IMR-90 (cell line): ENCODE measurements around the gene KCNQ2. TPM values are rescaled to one million over a fixed set of nuclear protein-coding genes. Genes with fewer than 3 reads are reported as not detected.
A peak's percentile ranks its signal among the peaks of the same experiment; 100 is the strongest.

ENCODE experiments used
- ATAC-seq: fragments of 200-7000 bp; cut with Tn5 transposase; 2 replicates; pipeline ENCODE4 v1.9.1; 2020; ENCODE audit warnings: low read depth, mild to moderate bottlenecking, moderate library complexity
- BruUV-seq: library from RNA; stranded (reverse); fragments of 400-500 nt; replicated peaks from 2 replicates; lab custom pipeline; 2021; lab: Mats Ljungman, UMichigan
- CTCF ChIA-PET: fragments of 300-600 bp; formaldehyde crosslinking; extraction: SDS; loops from one replicate; lab custom pipeline; 2021; ENCODE audit warnings: antibody characterized with exemption; lab: Yijun Ruan, JAX
- POLR2A ChIA-PET: fragments of 300-600 bp; sonication (Branson Sonifier 250); formaldehyde crosslinking; loops from one replicate; lab custom pipeline; 2022; ENCODE audit warnings: antibody characterized with exemption; ENCODE audit not compliant: unreplicated experiment; lab: Charles Lee
- DNase-seq: peaks from one replicate; pipeline ENCODE4 v3.0.0; 2013
- H2AFZ ChIP-seq: replicated peaks from 2 replicates; pipeline ENCODE3; 2013; ENCODE audit warnings: low read length, mild to moderate bottlenecking; ENCODE audit not compliant: poor library complexity
- H2AK5ac ChIP-seq: 2 replicates; pipeline ENCODE4 v1.6.1; 2013; ENCODE audit warnings: low read depth, low read length, inconsistent platforms
- H2AK9ac ChIP-seq: replicated peaks from 2 replicates; pipeline ENCODE3; 2013; ENCODE audit warnings: mild to moderate bottlenecking, low read depth, low read length, moderate library complexity; ENCODE audit not compliant: poor library complexity
- H2BK120ac ChIP-seq: 2 replicates; pipeline ENCODE4 v1.6.1; 2013; ENCODE audit warnings: low read depth, low read length, inconsistent platforms
- H2BK15ac ChIP-seq: 3 replicates; pipeline ENCODE4 v1.6.1; 2013; ENCODE audit warnings: low read depth, low read length, inconsistent platforms
- H2BK20ac ChIP-seq: 2 replicates; pipeline ENCODE4 v1.6.1; 2013; ENCODE audit warnings: low read depth, mild to moderate bottlenecking, inconsistent platforms, low read length, moderate library complexity
- H2BK5ac ChIP-seq: 2 replicates; pipeline ENCODE4 v1.6.1; 2013; ENCODE audit warnings: mild to moderate bottlenecking, low read depth, low read length, inconsistent platforms; ENCODE audit not compliant: poor library complexity, severe bottlenecking
- H3K14ac ChIP-seq: replicated peaks from 2 replicates; pipeline ENCODE4 v1.6.1; 2013; ENCODE audit warnings: low read depth, low read length, inconsistent platforms
- H3K18ac ChIP-seq: 2 replicates; pipeline ENCODE4 v1.6.1; 2013; ENCODE audit warnings: low read depth, low read length, control low read depth
- H3K23ac ChIP-seq: 2 replicates; pipeline ENCODE4 v1.6.1; 2013; ENCODE audit warnings: low read depth, low read length, inconsistent platforms
- H3K27ac ChIP-seq: 2 replicates; pipeline ENCODE4 v1.5.1; 2013; ENCODE audit warnings: mild to moderate bottlenecking, control low read depth, low read length; ENCODE audit not compliant: insufficient read depth
- H3K27me3 ChIP-seq: 2 replicates; pipeline ENCODE4 v1.6.1; 2013; ENCODE audit warnings: low read length; ENCODE audit not compliant: control insufficient read depth, insufficient read depth
- H3K36me3 ChIP-seq: 2 replicates; pipeline ENCODE4 v1.6.1; 2013; ENCODE audit warnings: low read length, mixed read lengths; ENCODE audit not compliant: control insufficient read depth, insufficient read depth
- H3K4ac ChIP-seq: 2 replicates; pipeline ENCODE4 v1.6.1; 2013; ENCODE audit warnings: low read depth, low read length, inconsistent platforms
- H3K4me1 ChIP-seq: 2 replicates; pipeline ENCODE4 v1.6.1; 2013; ENCODE audit warnings: low read length, mixed read lengths; ENCODE audit not compliant: control insufficient read depth, insufficient read depth
- H3K4me2 ChIP-seq: 2 replicates; pipeline ENCODE4 v1.6.1; 2013; ENCODE audit warnings: low read depth, mild to moderate bottlenecking, control low read depth, low read length, moderate library complexity
- H3K4me3 ChIP-seq: 2 replicates; pipeline ENCODE4 v1.5.1; 2013; ENCODE audit warnings: low read depth, mild to moderate bottlenecking, control low read depth, low read length, moderate library complexity; ENCODE audit not compliant: insufficient read depth
- H3K56ac ChIP-seq: 2 replicates; pipeline ENCODE4 v1.6.1; 2013; ENCODE audit warnings: low read length, inconsistent platforms; ENCODE audit not compliant: insufficient read depth; ENCODE audit errors: extremely low read depth
- H3K79me1 ChIP-seq, 2 experiments: 2 replicates each; pipeline ENCODE4 v1.6.1; 2013; ENCODE audit warnings: low read length in 2 of 2, inconsistent platforms in 1 of 2, low read depth in 1 of 2
- H3K9ac ChIP-seq: 2 replicates; pipeline ENCODE4 v1.6.1; 2013; ENCODE audit warnings: low read depth, low read length, control low read depth
- H3K9me1 ChIP-seq: 2 replicates; pipeline ENCODE4 v1.6.1; 2013; ENCODE audit warnings: low read length, inconsistent platforms; ENCODE audit not compliant: insufficient read depth
- H3K9me3 ChIP-seq: 2 replicates; pipeline ENCODE4 v1.6.1; 2013; ENCODE audit warnings: low read length; ENCODE audit not compliant: control insufficient read depth, insufficient read depth
- H4K20me1 ChIP-seq: 2 replicates; pipeline ENCODE4 v1.6.1; 2013; ENCODE audit warnings: low read length, inconsistent platforms; ENCODE audit not compliant: insufficient read depth
- H4K5ac ChIP-seq: 2 replicates; pipeline ENCODE4 v1.6.1; 2013; ENCODE audit warnings: mild to moderate bottlenecking, low read depth, low read length, control low read depth
- H4K8ac ChIP-seq, 2 experiments: 2 replicates each; pipeline ENCODE4 v1.6.1; 2013; ENCODE audit warnings: low read depth in 2 of 2, low read length in 2 of 2, control low read depth in 1 of 2, inconsistent platforms in 1 of 2
- H4K91ac ChIP-seq: 2 replicates; pipeline ENCODE4 v1.6.1; 2013; ENCODE audit warnings: low read depth, low read length, inconsistent platforms; ENCODE audit not compliant: insufficient read depth
- BHLHE40 ChIP-seq: fragments of 150-350 bp; IDR thresholded peaks from 2 replicates; pipeline ENCODE4 v1.6.1; 2016; ENCODE audit warnings: mild to moderate bottlenecking, low read depth, low read length
- CEBPB ChIP-seq: IDR thresholded peaks from 2 replicates; pipeline ENCODE4 v1.6.1; 2012; ENCODE audit warnings: low read depth, low read length, improper control_type of control experiment
- CHD1 ChIP-seq: IDR thresholded peaks from 2 replicates; pipeline ENCODE4 v1.6.1; 2012; ENCODE audit warnings: low read depth, low read length, improper control_type of control experiment
- FOS ChIP-seq: fragments of 150-350 bp; IDR thresholded peaks from 2 replicates; pipeline ENCODE4 v1.6.1; 2016; ENCODE audit warnings: low read depth, low read length
- MAFK ChIP-seq: IDR thresholded peaks from 2 replicates; pipeline ENCODE4 v1.6.1; 2012; ENCODE audit warnings: low read depth, low read length, improper control_type of control experiment
- MAZ ChIP-seq: IDR thresholded peaks from 2 replicates; pipeline ENCODE4 v1.6.1; 2012; ENCODE audit warnings: low read depth, mild to moderate bottlenecking, low read length, improper control_type of control experiment, moderate library complexity, borderline replicate concordance
- MXI1 ChIP-seq: IDR thresholded peaks from 2 replicates; pipeline ENCODE4 v1.6.1; 2012; ENCODE audit warnings: low read depth, mild to moderate bottlenecking, low read length, moderate library complexity, borderline replicate concordance
- NFE2L2 ChIP-seq: fragments of 150-350 bp; IDR thresholded peaks from 2 replicates; pipeline ENCODE4 v1.6.1; 2016; ENCODE audit warnings: low read depth, mild to moderate bottlenecking, low read length
- POLR2A ChIP-seq: IDR thresholded peaks from 2 replicates; pipeline ENCODE4 v1.6.1; 2012; ENCODE audit warnings: mild to moderate bottlenecking, low read depth, low read length
- RAD21 ChIP-seq: IDR thresholded peaks from 2 replicates; pipeline ENCODE4 v1.6.1; 2012; ENCODE audit warnings: low read length, improper control_type of control experiment
- RCOR1 ChIP-seq: IDR thresholded peaks from 2 replicates; pipeline ENCODE4 v1.6.1; 2012; ENCODE audit warnings: mild to moderate bottlenecking, low read length, improper control_type of control experiment; ENCODE audit not compliant: insufficient replicate concordance
- RFX5 ChIP-seq: IDR thresholded peaks from 2 replicates; pipeline ENCODE4 v1.8.0; 2012; ENCODE audit warnings: low read depth, mild to moderate bottlenecking, low read length, moderate library complexity
- SMC3 ChIP-seq: fragments of 150-350 bp; IDR thresholded peaks from 2 replicates; pipeline ENCODE4 v1.6.1; 2016; ENCODE audit warnings: low read depth, mild to moderate bottlenecking, antibody characterized with exemption, low read length, moderate library complexity
- whole genome bisulfite sequencing, 2 experiments: methylation state at CpG; one replicate each; pipeline versions ENCODE4 v1.1.5 to v1.1.7; 2013; ENCODE audit warnings: missing lambda C conversion rate in 2 of 2; ENCODE audit not compliant: insufficient read length in 1 of 2; ENCODE audit errors: extremely low coverage in 2 of 2; 5-methylcytosine and 5-hydroxymethylcytosine counted together
- dilution Hi-C: fragments of 300-500 bp; cut with HindIII; formaldehyde crosslinking; loops from one replicate; pipeline ENCODE4 v1.14.3; 2018; ENCODE audit warnings: low sequenced_read_pairs; ENCODE audit not compliant: unreplicated experiment
- in situ Hi-C: fragments of 300-500 bp; cut with MboI; formaldehyde crosslinking; loops from 3 replicates; pipeline ENCODE4 v1.14.3; 2019; ENCODE audit warnings: low sequenced_read_pairs, inconsistent platforms, mixed read lengths
- intact Hi-C: fragments of 100-400 bp; cut with micrococcal nuclease; formaldehyde crosslinking; loops from 2 replicates; pipeline ENCODE4 v1.10.0; 2022
- polyA plus RNA-seq, 3 experiments: library from polyadenylated mRNA; depleted of rRNA; stranded (reverse); fragments of >200 nt; gene quantifications; 2 replicates each; pipeline ENCODE4 v1.2.3, GENCODE V29; 2012; ENCODE audit warnings: low replicate concordance in 1 of 3
- total RNA-seq: library from RNA; depleted of rRNA; stranded (reverse); fragments of >200 nt; gene quantifications from 2 replicates; pipeline ENCODE4 v1.2.3, GENCODE V29; 2012
- TF ChIP-seq, protein P1 (sequence below): fragments of 150-350 bp; IDR thresholded peaks from 2 replicates; pipeline ENCODE4 v1.6.1; 2016; ENCODE audit warnings: low read depth, mild to moderate bottlenecking, low read length, moderate library complexity, borderline replicate concordance
- TF ChIP-seq, protein P2 (sequence below): conservative IDR thresholded peaks from 2 replicates; pipeline ENCODE4 v1.5.1; 2012; ENCODE audit warnings: mild to moderate bottlenecking, low read depth, low read length, improper control_type of control experiment
- TF ChIP-seq, protein P3 (sequence below): fragments of 150-350 bp; IDR thresholded peaks from 2 replicates; pipeline ENCODE4 v1.6.1; 2017; ENCODE audit warnings: mild to moderate bottlenecking, antibody characterized with exemption, low read length, low read depth

Gene KCNQ2
- total and polyA plus RNA-seq, 2 of the 4 experiments (the other 2 are of a cell fraction) = 0.02 TPM; not detected in 1

DNA sequence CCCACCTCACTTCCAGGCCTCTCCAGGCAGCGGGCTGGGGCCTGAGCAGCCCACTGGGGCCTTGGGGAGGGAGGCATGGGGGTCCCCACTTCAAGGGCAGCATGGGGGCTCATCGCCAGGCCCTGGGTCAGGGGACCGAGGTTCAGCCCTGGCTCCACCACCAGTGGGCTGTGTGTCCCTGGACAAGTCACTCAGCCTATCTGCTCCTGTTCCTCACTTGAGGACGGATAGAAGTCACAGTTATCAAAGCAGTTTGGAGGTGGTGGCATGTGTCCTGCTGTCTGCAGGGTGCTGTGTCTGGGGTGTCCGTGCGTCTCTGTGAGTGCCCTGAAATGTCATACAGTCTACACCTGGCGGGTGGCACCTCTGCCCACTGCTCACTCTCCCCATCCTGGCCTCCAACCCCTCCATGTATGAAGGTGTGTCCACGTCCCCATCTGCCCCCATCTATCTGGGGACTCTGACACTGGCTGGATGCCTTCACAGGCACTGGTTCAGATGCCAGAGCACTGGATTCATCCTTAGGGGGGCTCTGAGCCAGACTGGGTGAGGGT lies 22.8 kb upstream of the KCNQ2 start:
- Histone ChIP-seq H3K79me1 (no peaks in the 10 kb centered on the region), H2BK20ac (no peak overlapping the region), H3K4me3 (no peak overlapping the region), H3K27ac (no peak overlapping the region), H3K14ac (no peak overlapping the region), H3K27me3 (peaks cover 12% of the 10 kb centered on the region), H3K4ac (no peak overlapping the region), H2AK9ac (peak overlapping the region; percentile 23), H2AK5ac (no peak overlapping the region), H2BK5ac (no peak overlapping the region), H3K4me1 (0 out of 2 replicates have a peak, but pooled peaks cover 3% of the 10 kb centered on the region), H3K9me3 (no peaks in the 10 kb centered on the region), H4K20me1 (peaks cover 4% of the 10 kb centered on the region), H3K23ac (no peak overlapping the region), H3K9me1 (no peaks in the 10 kb centered on the region), H2AFZ (no peak overlapping the region), H2BK15ac (no peak overlapping the region), H2BK120ac (no peak overlapping the region), H4K5ac (no peak overlapping the region), H4K91ac (no peak overlapping the region), H3K56ac (no peak overlapping the region), H3K36me3 (no peaks in the 10 kb centered on the region), H3K9ac (no peak overlapping the region), H3K4me2 (no peak overlapping the region), H4K8ac (no peak overlapping the region), H3K18ac (no peak overlapping the region)
- POLR2A ChIA-PET = no interaction called here
- in situ Hi-C loops (no loop called here), dilution Hi-C loops (no loop called here), intact Hi-C loops (no loop called here)
- no CpG with 5 or more reads among the region's 8 CpGs for WGBS, 2 experiments
- no peak for TF ChIP-seq RFX5
- no peak for TF ChIP-seq BHLHE40
- no peak for TF ChIP-seq MXI1
- TF ChIP-seq, protein P1, sequence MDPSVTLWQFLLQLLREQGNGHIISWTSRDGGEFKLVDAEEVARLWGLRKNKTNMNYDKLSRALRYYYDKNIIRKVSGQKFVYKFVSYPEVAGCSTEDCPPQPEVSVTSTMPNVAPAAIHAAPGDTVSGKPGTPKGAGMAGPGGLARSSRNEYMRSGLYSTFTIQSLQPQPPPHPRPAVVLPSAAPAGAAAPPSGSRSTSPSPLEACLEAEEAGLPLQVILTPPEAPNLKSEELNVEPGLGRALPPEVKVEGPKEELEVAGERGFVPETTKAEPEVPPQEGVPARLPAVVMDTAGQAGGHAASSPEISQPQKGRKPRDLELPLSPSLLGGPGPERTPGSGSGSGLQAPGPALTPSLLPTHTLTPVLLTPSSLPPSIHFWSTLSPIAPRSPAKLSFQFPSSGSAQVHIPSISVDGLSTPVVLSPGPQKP = no peak
- TF ChIP-seq MAZ = no peak
- TF ChIP-seq CEBPB = no peak
- no peak for TF ChIP-seq FOS
- TF ChIP-seq CHD1 = no peak
- TF ChIP-seq, protein P2, sequence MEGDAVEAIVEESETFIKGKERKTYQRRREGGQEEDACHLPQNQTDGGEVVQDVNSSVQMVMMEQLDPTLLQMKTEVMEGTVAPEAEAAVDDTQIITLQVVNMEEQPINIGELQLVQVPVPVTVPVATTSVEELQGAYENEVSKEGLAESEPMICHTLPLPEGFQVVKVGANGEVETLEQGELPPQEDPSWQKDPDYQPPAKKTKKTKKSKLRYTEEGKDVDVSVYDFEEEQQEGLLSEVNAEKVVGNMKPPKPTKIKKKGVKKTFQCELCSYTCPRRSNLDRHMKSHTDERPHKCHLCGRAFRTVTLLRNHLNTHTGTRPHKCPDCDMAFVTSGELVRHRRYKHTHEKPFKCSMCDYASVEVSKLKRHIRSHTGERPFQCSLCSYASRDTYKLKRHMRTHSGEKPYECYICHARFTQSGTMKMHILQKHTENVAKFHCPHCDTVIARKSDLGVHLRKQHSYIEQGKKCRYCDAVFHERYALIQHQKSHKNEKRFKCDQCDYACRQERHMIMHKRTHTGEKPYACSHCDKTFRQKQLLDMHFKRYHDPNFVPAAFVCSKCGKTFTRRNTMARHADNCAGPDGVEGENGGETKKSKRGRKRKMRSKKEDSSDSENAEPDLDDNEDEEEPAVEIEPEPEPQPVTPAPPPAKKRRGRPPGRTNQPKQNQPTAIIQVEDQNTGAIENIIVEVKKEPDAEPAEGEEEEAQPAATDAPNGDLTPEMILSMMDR = no peak
- no peak for TF ChIP-seq RAD21
- no peak for TF ChIP-seq NFE2L2
- no peak for TF ChIP-seq SMC3
- no peak for TF ChIP-seq MAFK
- TF ChIP-seq RCOR1 = no peak
- no peak for TF ChIP-seq POLR2A
- TF ChIP-seq, protein P3, sequence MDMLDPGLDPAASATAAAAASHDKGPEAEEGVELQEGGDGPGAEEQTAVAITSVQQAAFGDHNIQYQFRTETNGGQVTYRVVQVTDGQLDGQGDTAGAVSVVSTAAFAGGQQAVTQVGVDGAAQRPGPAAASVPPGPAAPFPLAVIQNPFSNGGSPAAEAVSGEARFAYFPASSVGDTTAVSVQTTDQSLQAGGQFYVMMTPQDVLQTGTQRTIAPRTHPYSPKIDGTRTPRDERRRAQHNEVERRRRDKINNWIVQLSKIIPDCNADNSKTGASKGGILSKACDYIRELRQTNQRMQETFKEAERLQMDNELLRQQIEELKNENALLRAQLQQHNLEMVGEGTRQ = no peak
- DNase-seq (no peak), ATAC-seq (no peak)
- no TSS peak for BruUV-seq
- CTCF ChIA-PET = interaction anchor here (0.5 to 1.2 kb wide), 2 partner anchors 26 to 155 kb away, joined by 4 to 8 read pairs; partner anchors contain the start of gene PPDPF
